Measurements from ENCODE around the gene WDR53.
A peak's percentile ranks its signal among the peaks of the same experiment; 100 is the strongest.

The WDR53 gene

DNA sequence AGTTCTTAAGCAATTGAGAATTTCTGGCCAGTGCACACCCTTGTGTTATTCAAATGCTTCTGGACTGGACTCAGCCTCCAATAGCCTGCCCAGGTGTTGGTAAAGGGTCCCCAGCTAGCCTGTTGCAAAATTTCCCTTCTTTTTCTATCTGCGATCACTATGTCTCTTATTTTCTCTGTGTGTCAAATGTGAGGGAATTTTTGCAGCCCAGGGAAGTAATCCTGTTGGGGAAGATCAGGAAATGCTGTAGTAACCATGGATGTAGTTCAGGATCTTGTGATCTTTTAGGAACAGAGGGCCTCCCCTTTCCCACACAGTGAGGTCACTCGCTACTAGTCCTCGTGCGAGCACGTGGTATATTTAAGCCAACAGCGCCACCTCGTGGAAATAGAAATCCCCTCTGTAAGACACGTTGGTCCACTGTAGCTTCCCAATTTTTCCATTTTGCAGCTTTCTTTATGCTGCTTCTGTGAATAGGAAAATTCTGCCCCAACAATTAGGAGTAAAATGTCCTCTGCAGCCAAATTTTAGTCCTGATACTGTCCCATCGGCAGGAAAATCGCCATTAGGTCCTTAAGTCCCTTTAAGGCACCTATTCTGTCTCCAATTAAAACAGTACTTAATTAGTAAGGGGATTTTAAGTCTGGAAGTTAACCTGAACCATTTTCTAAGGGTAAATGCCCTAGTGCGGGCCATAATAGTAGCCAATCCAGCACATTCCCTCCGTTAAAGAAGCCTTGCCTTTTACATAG is 49.2 kb downstream of the WDR53 start:
- Histone ChIP-seq H4K20me1 (ENCODE audit: insufficient read depth, low read length, poor library complexity, severe bottlenecking) (no peaks in the 10 kb centered on the region), H3K9me3 (ENCODE audit: insufficient read depth, low read depth, low read length) (peaks cover 7% of the 10 kb centered on the region; the same call in 1 of the 2 replicates), H3K4me1 (ENCODE audit: insufficient read depth, low read length, poor library complexity, severe bottlenecking) (peaks cover 30% of the 10 kb centered on the region), H3K27me3 (ENCODE audit: insufficient read depth, low read length, poor library complexity, severe bottlenecking) (no peaks in the 10 kb centered on the region), H3K36me3 (ENCODE audit: insufficient read depth, low read length) (no peaks in the 10 kb centered on the region), H2AFZ (ENCODE audit: low read length) (no peak overlapping the region), H3K79me2 (ENCODE audit: insufficient read depth, low read length) (peaks cover 28% of the 10 kb centered on the region), H3K9ac (ENCODE audit: low read depth, low read length, poor library complexity, severe bottlenecking) (no peak overlapping the region), H3F3A (ENCODE audit: low read depth) (no peaks in the 10 kb centered on the region), H3K4me3 (ENCODE audit: low read length, poor library complexity, severe bottlenecking) (no peak overlapping the region), H3K4me2 (ENCODE audit: low read depth, low read length, poor library complexity, severe bottlenecking) (peak overlapping the region; percentile 8), H3K9me2 (replicated peaks; ENCODE audit: low read depth, low read length) (no peaks in the 10 kb centered on the region)
- TF ChIP-seq, protein P1, sequence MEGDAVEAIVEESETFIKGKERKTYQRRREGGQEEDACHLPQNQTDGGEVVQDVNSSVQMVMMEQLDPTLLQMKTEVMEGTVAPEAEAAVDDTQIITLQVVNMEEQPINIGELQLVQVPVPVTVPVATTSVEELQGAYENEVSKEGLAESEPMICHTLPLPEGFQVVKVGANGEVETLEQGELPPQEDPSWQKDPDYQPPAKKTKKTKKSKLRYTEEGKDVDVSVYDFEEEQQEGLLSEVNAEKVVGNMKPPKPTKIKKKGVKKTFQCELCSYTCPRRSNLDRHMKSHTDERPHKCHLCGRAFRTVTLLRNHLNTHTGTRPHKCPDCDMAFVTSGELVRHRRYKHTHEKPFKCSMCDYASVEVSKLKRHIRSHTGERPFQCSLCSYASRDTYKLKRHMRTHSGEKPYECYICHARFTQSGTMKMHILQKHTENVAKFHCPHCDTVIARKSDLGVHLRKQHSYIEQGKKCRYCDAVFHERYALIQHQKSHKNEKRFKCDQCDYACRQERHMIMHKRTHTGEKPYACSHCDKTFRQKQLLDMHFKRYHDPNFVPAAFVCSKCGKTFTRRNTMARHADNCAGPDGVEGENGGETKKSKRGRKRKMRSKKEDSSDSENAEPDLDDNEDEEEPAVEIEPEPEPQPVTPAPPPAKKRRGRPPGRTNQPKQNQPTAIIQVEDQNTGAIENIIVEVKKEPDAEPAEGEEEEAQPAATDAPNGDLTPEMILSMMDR (conservative IDR thresholded peaks at IDR 0.05; ENCODE audit: low read length) = peak; percentile 87
- TF ChIP-seq EZH2phosphoT487 (IDR thresholded peaks at IDR 0.05; ENCODE audit: borderline replicate concordance) = no peak

DNA sequence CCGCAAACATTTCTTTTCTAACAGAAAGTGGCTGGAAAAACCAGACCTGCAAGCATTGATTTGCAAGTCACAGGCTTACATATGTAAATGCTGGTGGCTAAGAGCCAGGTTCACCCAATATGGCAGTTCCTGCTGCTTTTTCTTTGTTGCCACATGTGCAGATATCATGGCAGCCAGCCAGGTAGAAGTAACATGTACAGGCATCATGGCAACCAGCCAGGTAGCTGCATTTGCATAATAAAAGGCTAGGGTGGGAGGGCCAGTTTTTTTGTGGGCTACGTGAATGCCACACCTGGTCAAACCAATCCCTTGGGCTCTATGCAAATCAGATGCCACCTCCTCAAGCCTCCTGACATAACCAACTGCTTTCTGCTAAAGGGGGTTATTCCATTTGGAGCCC is 50.4 kb downstream of the WDR53 start:
- Histone ChIP-seq H4K20me1 (ENCODE audit: insufficient read depth, low read length, poor library complexity, severe bottlenecking) (no peaks in the 10 kb centered on the region), H3K9me3 (ENCODE audit: insufficient read depth, low read depth, low read length) (peaks cover 7% of the 10 kb centered on the region; the same call in 1 of the 2 replicates), H3K36me3 (ENCODE audit: insufficient read depth, low read length) (no peaks in the 10 kb centered on the region), H3K27me3 (ENCODE audit: insufficient read depth, low read length, poor library complexity, severe bottlenecking) (no peaks in the 10 kb centered on the region), H3K4me2 (ENCODE audit: low read depth, low read length, poor library complexity, severe bottlenecking) (peak overlapping the region; percentile 43), H3K79me2 (ENCODE audit: insufficient read depth, low read length) (peaks cover 39% of the 10 kb centered on the region), H3F3A (ENCODE audit: low read depth) (0 out of 2 replicates have a peak, but pooled peaks cover 2% of the 10 kb centered on the region), H3K4me3 (ENCODE audit: low read length, poor library complexity, severe bottlenecking) (no peak overlapping the region), H3K9me2 (replicated peaks; ENCODE audit: low read depth, low read length) (no peaks in the 10 kb centered on the region), H3K9ac (ENCODE audit: low read depth, low read length, poor library complexity, severe bottlenecking) (no peak overlapping the region), H3K4me1 (ENCODE audit: insufficient read depth, low read length, poor library complexity, severe bottlenecking) (peaks cover 43% of the 10 kb centered on the region), H2AFZ (ENCODE audit: low read length) (no peak overlapping the region)
- no peak for TF ChIP-seq EZH2phosphoT487 (IDR thresholded peaks at IDR 0.05; ENCODE audit: borderline replicate concordance)
- TF ChIP-seq, protein P1 (conservative IDR thresholded peaks at IDR 0.05; ENCODE audit: low read length) = no peak

DNA sequence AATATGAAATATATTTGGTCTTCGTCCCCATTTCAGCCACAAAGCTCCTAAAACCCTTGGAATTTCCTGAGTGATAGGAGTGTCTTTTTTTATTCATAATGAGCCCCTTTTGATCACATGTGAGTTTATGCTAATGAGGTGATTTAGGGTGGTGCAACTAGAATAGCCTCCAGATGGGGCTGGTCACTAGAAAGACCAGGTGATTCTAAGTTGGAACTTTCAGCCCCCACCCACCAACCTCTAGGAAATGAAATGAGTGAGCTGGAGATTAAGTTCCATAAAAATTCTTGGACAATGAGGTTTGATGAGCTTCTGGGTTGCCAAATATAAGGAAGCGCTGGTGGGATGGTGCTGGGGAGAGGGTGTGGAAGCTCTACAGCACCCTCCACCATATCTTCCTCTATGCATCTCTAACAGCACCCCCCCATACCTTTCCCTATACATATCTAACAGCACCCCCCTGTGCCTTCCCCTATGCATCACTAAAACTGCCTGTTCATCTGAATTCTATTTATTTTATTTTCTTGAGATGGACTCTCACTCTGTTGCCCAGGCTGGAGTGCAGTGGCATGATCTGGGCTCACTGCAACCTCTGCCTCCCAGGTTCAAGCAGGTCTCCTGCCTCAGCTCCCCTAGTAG is 51.1 kb downstream of the WDR53 start:
- no peak overlapping the region for H3K9ac ChIP-seq (ENCODE audit: low read depth, low read length, poor library complexity, severe bottlenecking)
- no peak for TF ChIP-seq EZH2phosphoT487 (IDR thresholded peaks at IDR 0.05; ENCODE audit: borderline replicate concordance)
- TF ChIP-seq, protein P1 (conservative IDR thresholded peaks at IDR 0.05; ENCODE audit: low read length) = peak; percentile 54
- H3K36me3 ChIP-seq (ENCODE audit: insufficient read depth, low read length) = no peaks in the 10 kb centered on the region
- no peaks in the 10 kb centered on the region for H3K27me3 ChIP-seq (ENCODE audit: insufficient read depth, low read length, poor library complexity, severe bottlenecking)
- 0 out of 2 replicates have a peak, but pooled peaks cover 6% of the 10 kb centered on the region for H3F3A ChIP-seq (ENCODE audit: low read depth)
- H3K4me3 ChIP-seq (ENCODE audit: low read length, poor library complexity, severe bottlenecking) = peak overlapping the region; percentile 6
- peak overlapping the region; percentile 57 for H2AFZ ChIP-seq (ENCODE audit: low read length)
- H3K9me2 ChIP-seq (replicated peaks; ENCODE audit: low read depth, low read length) = no peaks in the 10 kb centered on the region
- peaks cover 49% of the 10 kb centered on the region for H3K4me1 ChIP-seq (ENCODE audit: insufficient read depth, low read length, poor library complexity, severe bottlenecking)
- peak overlapping the region; percentile 43 for H3K4me2 ChIP-seq (ENCODE audit: low read depth, low read length, poor library complexity, severe bottlenecking)
- peaks cover 42% of the 10 kb centered on the region for H3K79me2 ChIP-seq (ENCODE audit: insufficient read depth, low read length)
- H3K9me3 ChIP-seq (ENCODE audit: insufficient read depth, low read depth, low read length) = peaks cover 7% of the 10 kb centered on the region; the same call in 1 of the 2 replicates
- H4K20me1 ChIP-seq (ENCODE audit: insufficient read depth, low read length, poor library complexity, severe bottlenecking) = no peaks in the 10 kb centered on the region
